GM21367 (cell line): ENCODE data around the gene FREM1.
"Not testable (repeated sequence)": the region's sequence is repeated elsewhere in the genome, so short reads cannot be mapped to it uniquely, and the experiment has no call there.

ENCODE experiments used
- ATAC-seq: cut with Tn5 transposase; IDR thresholded peaks from one replicate; pipeline ENCODE4 v1.9.1; 2021; ENCODE audit not compliant: unreplicated experiment

FREM1 gene

GRCh38 chr9:14909961-14910805 is at the start of gene FREM1:
Gene FREM1, minus strand, starts transcription at chr9:14910428. Its CDS starts 41,451 bp downstream, at chr9:14868977.
- no peak for ATAC-seq

GRCh38 chr9:14958989-14959388 is 48.8 kb upstream of the FREM1 start:
- ATAC-seq = no peak

- ATAC-seq = no peak
Measured at GRCh38 chr9:14957109-14957508, 46.9 kb upstream of the FREM1 start.

- ATAC-seq = no peak
Measured at GRCh38 chr9:14956208-14956607, 46.0 kb upstream of the FREM1 start.

GRCh38 chr9:14945351-14945750 is 35.1 kb upstream of the FREM1 start:
- ATAC-seq = no peak

- no peak for ATAC-seq
Measured at GRCh38 chr9:14941501-14942405, 31.5 kb upstream of the FREM1 start.

- ATAC-seq = no peak
Measured at GRCh38 chr9:14939378-14939777, 29.1 kb upstream of the FREM1 start.

GRCh38 chr9:14937216-14937615 is 27.0 kb upstream of the FREM1 start:
- no peak for ATAC-seq

- ATAC-seq = no peak
Measured at GRCh38 chr9:14936491-14936890, 26.3 kb upstream of the FREM1 start.

GRCh38 chr9:14935964-14936363 is 25.7 kb upstream of the FREM1 start:
- no peak for ATAC-seq

- ATAC-seq = no peak
Measured at GRCh38 chr9:14935106-14935751, 25.0 kb upstream of the FREM1 start.

- no peak for ATAC-seq
Measured at GRCh38 chr9:14932641-14933040, 22.4 kb upstream of the FREM1 start.

GRCh38 chr9:14932231-14932630 is 22.0 kb upstream of the FREM1 start:
- no peak for ATAC-seq

- ATAC-seq = no peak
Measured at GRCh38 chr9:14926941-14927624, 16.9 kb upstream of the FREM1 start.

GRCh38 chr9:14924230-14925219 is 14.3 kb upstream of the FREM1 start:
- ATAC-seq = no peak

- ATAC-seq = no peak
Measured at GRCh38 chr9:14923701-14924100, 13.5 kb upstream of the FREM1 start.

GRCh38 chr9:14920805-14921204 is 10.6 kb upstream of the FREM1 start:
- ATAC-seq = not testable (repeated sequence)

GRCh38 chr9:14913366-14913765 is 3.1 kb upstream of the FREM1 start:
- no peak for ATAC-seq

GRCh38 chr9:14912859-14913258 is 2.6 kb upstream of the FREM1 start:
- no peak for ATAC-seq

- no peak for ATAC-seq
Measured at GRCh38 chr9:14911046-14911445, 818 bp upstream of the FREM1 start.
